Activated CD4-positive, alpha-beta T cell treated with anti-CD3 and anti-CD28 coated beads for 4 hours (primary cell): ENCODE results near the gene SORD.
"Not testable (repeated sequence)": the region's sequence is repeated elsewhere in the genome, so short reads cannot be mapped to it uniquely, and the experiment has no call there.

Experiments
- DNase-seq, 2 donors: peaks; one replicate each; pipeline ENCODE4 v3.0.0-alpha.2; 2020

SORD gene

DNA sequence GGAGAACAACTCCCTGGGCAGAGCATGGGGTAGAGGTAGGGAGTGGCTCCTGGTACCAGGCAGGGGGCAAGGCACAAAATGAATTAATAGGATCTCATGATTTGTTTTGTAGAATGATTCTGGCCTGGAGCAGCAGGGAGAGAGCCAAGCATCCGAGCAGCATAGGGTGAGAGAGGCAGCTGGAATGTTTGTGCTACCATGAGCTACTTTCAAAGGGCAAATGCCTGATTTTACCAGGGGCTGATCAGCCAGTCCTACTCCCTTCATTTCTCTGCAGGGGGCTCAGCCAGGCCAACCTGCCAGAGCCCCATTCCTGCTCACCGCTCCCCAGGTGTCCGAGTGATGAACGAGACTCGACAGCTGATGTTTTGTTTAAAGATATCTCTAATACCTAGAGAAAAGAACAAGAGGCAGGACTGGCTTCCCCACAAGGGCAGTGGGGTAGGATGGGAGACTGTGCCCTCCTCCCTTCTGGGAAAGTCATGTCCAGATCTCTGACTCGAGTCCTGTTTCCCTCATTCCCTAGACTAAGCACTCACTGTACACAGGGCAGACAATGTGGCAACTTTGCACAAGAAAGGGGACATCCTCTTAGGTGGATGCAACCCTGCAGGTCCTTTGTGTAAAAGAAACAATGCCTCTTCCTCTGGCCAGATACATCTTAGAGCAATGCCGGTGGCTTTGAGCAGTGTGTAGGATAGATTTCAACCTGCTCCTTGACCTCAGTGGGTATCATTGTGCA is 78.1 kb downstream of the SORD start:
- DNase-seq = no peak

DNA sequence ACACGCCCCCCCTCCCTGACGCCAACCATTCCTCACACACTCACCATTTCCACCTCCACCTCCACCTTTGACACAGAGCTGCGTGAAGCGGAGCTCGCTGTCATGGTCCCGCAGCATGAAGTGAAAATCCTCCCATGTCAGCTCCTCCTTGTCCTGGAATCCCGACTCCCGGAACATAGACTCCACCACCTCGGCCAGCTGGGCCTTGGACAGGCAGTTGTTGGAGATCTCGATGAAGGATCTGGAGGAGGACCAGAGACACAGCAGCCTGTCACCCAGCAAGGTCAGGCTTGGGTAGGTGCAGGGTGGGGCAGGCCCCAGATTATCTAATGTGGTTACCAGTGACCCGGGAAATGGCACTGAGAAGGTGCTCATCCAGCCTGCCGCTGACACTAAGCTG is 78.8 kb downstream of the SORD start:
- no peak for DNase-seq

DNA sequence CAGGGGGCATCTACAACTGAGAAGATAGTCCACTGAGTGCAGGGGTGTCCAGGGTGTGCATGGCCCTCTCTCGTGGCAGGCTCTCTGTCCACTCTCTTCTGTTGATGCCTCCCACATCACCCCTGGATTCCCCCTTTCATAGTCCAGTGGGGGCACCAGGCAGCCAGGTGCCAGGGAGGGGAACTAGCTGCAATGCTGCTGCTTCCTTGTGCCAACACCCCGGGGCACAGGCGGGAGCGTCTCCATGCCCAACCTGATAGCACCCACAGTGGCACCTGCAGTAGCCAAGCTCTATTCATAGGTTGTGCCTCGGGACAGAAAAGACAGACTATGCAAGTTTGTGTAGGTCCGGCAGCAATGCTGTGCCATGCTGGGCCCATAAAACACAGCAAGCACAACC is 79.2 kb downstream of the SORD start:
- no peak for DNase-seq

DNA sequence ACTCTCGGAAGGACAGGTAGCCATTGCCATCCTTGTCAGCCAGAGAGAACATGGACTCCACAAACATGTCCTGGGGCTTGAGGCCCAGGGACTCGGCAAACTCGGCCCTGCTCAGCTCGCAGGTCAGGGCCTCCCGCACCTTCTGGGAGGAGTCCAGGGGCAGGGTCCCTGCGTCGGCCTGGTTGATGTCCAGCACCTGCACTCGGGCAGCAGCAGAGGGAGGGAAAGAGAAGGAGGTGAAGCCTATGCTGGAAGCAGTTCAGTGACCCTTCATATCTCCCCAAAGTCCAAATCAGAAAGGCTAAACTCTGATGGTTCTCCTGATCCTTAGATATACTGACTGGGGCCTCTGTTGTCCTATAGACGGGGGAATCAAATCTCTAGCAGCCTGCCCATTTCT is 81.2 kb downstream of the SORD start:
- not testable (repeated sequence) for DNase-seq

DNA sequence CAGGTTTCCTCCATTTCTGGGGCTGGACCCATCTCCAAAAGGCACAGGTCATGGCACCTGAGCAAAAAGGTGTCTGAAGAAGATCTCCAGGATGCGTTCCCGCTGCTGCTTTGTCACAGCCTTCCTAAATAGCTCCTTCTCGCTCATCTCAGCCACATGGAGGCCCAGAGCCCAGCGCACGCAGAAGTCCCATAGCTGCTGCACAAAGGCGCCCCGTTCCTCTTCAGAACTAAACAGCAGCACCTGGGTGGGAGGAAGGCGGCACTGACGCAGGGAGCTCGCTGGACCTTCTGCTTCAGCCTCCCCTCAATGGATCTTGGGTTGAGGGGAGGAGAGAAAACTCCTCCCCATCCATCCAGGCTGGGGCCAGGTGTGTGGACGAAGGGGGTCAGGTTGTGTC is 82.6 kb downstream of the SORD start:
- DNase-seq = no peak

DNA sequence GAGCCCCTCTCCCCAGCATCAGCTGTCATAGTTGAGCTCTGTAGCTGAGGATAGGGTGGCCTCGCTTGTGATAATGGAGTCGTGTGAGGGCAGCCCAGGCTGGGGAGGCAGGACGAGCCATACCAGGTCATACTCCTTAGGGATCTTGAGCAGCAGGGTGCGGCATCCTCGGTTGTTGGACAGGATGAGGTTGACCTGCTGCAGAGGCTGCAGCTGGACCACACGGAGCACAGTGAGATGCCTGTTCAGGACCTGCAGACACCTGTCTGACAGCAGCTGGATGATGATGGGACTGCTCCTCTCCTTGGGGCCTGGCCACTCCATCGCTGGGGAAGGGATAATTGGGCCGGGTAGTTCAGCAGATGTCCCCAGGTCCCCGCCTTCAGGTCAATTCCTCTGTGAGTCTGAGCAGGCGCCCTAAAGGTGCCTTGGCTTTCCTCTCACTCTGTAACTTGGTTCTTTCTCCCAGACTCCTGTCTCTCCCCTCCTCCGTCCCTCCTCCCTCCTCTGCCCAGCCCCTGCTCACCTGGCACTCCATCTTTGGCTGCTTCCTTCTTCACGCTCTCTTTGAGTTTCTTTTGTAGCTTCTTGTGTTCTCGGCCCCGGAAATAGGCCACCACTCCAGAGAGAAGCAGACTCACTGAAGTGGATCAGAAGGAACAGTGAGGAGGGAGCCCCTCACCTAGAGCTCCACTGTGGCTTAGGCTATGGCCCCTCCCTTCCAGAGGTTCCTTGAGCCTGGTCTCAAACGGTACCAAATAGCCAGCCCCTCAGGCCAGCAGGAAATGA is 83.2 kb downstream of the SORD start:
- DNase-seq = no peak

DNA sequence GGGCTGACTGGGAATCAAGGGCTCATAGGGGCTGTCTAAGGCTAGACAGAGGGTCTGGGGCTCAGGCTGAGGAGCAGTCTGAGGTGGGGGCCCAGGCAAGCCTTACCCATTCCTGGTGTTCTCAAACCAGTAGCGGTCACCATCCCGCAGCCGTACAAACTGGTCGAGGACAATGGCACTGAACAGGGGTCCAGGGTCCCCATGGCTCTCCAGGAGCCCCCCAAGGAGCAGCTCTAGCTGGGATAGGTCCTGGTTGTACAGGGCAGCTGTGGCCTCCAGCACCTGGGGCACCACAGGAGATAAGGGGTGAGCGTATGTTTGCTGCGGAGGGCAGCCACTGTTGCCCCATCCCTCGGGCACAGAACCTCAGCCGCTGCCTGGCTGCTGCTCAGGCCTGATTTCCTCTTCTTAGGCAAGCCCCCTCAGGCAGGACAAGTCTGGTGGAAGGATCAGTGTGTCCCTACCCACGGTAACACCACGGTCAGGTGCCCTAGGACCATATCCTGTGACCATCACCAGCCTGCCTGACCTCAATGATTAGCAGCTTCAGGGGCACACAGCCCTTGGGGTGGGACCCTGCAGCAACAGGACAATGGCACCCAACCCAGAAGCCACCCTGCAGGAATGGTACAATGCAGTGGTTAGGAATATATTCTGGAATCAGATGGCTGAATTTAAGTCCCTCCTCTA is 85.1 kb downstream of the SORD start:
- DNase-seq = no peak

DNA sequence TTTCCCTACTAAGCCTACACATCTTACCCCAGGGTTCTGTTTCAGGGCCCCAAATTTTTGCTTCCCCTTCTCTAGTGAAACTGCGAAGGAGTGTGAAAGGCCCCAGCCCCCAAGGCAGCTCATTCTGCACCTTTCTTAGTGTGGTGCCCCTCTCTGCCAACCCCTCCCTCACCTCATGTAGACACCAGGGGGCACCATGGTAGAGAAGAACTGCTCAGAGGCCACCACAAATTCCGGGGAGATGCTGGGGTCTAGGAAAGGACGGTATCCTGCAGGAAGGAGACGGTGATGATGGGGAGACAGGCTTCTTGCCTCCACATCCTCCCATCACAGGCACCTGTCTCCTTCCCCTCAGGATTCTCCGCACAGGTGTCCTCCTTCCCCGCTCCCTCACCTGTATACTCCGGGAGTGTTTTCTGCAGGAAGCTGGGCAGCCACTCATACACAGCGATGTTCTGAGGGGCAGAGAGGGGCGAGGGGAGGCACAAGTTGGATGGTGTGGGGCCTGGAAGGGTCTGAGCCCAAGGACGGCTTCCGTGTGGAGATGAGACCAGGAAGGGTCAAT is 87.3 kb downstream of the SORD start:
- DNase-seq = no peak

DNA sequence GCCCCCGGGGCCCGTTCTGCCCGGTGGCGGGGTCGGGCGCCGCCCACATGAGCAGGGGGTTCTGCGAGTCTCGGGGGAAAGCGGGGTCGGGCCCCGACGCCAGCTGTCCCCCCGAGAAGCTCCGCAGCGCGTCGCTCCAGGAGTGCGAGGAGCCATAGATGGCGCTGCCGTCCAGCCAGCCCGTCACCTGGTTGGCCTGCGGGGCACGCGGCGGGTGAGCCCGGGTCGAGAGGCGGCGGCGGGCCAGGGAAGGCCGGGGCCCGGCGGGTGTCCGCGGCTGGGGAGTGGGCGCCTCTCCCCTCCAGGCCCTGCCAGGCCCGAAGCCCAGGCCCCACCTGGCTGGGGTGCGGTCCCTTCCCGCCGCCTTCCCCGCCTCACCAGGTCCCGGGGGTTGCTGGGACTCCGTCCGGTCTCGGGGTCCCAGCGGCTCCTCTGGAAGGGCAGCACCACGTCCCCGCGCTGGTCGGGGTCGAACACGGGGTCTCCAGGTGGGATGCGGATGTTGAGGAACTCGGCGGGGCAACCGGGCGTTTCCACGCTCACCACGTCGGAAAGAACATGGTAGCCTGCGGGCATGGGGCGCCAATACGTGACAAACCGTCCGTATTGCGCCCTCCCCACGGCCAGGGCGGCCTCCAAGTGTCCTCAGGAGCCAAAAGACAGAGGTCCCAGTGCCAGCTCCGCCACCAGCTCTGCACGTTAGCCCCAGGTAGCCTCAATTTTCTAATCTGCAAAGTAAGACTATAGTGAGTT is 88.6 kb downstream of the SORD start:
- DNase-seq = no peak

DNA sequence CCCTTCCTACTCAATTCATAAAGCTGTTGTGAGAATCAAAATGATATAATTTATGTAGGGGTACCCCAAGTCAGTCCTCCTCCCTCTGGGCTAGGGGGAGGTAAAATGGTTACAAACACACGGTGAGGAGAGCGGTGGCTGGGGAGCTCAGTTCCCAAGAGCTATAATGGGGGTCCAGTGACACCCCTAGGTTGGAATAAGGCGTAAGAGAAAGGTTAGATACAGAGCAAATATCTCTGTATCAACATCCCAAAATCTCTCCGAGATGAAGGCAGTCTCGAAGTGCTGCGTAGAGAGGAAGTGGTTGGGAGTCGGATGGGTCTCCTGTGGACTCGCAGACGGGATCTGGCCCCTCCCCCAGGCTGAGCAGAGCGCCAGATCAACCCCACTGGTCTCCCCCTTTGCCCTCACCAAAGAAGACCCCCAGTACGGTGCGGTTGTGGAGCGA is 89.2 kb downstream of the SORD start:
- DNase-seq = no peak

DNA sequence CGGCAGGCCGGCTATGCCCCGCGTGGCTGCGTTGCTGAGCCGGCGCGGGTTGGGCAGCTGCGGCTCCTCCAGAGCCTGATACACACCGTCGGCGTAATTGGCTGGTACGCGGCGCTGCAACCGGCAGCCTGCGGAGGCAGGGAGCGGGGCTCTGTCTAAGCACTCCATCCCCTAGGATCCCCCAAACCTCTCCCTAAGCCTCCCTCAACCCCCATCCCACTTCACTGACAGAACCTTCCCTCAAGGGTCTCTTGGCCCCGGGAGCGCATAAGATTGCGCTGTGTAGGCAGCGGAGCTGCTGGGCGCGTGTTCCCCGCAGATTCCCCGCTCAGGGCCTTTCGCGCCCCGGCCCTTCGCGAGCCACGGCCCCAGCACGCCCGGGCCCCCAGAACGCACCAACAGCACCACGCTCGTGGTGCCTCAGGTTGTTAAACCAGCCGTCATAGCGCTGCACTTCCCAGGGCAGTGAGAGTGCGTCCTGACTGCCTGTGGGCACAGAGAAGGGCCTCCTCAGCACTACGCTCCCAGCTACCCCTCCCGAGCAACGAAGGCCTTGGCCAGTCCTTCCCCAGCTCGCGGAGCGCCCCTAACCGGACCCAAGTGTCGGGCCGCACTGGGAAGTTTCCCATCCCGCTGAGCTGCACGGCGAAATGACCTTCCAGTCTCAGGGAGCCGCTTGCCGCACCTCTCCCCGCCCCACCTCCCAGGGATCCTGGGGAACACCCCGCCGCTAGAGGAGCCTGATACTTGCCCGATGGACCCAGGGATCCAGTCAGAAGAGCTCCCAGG is 89.8 kb downstream of the SORD start:
- no peak for DNase-seq

DNA sequence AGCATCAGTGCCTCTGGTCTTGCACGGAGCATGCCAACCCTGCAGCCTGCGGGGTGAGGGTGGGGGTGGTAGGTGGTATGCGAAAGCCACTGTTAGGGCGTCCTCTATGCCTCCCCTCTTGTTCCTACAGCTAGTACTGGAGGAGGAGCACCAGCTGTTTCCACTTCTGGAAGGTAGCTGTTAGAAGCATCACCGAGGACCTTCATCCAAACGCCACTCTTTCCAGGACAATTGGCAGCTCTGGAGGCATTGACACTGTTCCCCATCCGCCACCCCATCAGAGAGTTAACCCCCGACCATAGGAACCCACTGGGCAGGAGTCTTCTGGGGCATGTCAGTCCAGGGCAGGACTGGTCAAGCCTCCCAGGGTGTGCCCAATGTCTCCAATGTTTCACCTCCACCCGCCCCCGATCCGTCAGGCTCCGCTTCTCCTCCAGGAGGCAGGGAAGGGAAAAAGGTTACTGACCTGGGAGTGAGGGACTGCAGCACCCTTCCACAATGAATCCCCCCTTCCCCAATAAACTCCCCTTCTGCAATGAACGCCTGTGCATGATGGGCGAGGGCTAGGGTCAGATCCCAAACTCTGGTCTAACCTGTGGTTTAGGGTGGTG is 90.5 kb downstream of the SORD start:
- DNase-seq = no peak

DNA sequence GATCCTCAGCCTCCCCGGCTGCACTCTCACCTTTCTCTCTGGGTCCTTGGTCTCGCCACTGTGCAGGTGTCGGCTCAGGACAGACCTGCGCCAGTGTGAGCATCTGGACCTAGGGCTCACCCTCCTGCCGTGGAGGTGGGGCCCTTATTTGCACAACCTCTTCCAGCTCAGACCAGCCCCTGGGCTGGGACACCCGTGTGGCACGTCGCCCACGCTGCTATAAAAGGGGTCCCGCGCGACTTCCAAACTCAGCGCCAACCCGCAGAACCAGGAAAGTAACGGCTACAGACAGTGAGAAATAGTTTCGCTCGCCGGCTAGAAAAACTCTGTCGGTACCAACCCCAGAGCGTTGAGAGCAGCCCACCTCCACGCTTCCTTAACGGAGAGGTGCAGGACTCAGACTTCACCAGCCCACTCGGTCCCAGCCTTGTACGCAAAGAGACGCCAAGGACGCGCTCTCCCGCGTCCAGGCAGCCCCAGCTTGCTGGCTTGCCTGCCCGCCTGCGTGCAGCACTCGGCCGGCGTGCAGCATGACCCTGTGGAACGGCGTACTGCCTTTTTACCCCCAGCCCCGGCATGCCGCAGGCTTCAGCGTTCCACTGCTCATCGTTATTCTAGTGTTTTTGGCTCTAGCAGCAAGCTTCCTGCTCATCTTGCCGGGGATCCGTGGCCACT is 91.2 kb downstream of the SORD start, which contains the start of the genes DUOX2 and DUOXA2:
TSS of gene DUOX2 (minus strand) at position 97 of the 675 bp plus-strand sequence. CDS start 761 bp downstream, outside the sequence.
TSS of gene DUOXA2 (plus strand) at position 251 of the 675 bp plus-strand sequence. CDS start at position 531, 280 bp downstream.
- no peak for DNase-seq

DNA sequence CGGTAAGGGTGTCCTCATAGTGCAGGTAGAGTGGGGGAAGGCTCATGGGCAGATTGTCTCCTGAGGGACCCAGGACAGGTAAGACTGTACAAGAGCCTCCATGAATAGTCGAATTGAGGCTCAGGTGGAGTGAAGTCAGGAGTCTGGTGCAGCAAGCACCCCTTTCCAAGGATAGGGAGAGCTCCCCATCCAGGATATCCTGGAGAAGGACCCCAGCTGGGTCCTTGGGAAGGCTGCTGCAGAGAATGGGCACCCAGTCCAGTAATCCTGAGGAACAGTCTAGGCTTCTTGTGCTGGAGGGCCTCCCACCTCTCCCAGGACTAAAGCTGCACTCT is 91.7 kb downstream of the SORD start:
- no peak for DNase-seq

DNA sequence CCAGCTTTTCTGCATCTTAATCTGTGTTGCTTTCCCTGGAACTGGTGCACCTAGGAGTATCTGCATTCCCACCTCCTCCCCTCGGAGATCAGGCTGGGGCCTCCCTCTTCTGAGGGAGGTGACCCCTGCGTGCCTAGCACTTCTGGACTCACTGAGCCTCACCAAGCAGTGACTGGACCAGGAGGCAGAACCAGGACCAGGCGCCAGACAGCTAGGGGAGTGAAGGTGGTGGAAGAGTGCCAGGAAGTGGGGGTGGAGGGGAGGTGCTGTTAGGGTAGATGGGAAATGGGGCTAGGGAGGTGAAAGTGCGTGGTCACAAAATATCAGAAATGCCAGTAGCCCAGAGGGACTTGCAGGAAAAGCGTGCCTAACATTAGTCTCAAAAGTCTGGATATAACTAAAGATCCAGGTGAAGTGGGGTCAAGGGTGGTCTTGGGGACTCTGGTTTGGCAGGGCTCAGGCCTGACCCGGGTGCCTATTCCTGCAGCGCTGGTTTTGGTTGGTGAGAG is 92.4 kb downstream of the SORD start:
- no peak for DNase-seq

DNA sequence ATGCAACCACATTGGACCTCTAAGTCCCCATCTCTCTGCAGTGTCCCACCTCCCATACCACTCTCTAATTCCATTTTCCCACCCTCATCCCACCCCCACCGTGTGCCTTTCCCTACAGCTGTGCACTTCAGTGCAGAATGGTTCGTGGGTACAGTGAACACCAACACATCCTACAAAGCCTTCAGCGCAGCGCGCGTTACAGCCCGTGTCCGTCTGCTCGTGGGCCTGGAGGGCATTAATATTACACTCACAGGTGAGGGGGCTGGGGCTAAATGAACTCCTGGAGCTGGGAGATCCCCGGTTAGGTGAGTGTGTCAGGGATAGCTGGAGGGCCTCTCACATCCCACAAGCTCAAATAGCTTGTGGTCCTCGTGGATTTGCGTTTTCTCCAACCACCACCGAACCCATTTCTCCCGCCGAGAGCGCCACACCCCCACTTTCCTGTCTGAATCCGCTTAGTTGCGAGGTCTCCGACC is 93.0 kb downstream of the SORD start:
- DNase-seq = no peak

DNA sequence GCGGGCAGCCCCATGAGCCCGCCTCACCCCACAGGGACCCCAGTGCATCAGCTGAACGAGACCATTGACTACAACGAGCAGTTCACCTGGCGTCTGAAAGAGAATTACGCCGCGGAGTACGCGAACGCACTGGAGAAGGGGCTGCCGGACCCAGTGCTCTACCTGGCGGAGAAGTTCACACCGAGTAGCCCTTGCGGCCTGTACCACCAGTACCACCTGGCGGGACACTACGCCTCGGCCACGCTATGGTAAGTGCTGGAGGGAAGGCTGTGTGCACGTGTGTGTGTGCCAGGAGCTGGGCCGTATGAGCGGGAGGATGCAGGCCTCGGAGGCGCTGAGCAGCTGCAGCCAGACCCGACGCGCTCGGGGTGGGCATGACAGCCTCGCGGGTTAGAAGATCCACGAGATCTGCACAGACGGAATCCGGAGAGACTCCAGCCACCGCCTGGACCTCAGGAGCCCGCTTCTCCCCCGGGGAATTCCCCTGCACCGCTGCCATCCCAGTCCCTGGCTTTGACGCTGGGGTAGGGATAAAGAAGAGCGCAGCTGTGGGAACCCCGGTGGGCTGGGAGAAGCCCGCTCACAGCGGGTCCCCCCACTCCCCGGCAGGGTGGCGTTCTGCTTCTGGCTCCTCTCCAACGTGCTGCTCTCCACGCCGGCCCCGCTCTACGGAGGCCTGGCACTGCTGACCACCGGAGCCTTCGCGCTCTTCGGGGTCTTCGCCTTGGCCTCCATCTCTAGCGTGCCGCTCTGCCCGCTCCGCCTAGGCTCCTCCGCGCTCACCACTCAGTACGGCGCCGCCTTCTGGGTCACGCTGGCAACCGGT is 93.7 kb downstream of the SORD start:
- no peak for DNase-seq

DNA sequence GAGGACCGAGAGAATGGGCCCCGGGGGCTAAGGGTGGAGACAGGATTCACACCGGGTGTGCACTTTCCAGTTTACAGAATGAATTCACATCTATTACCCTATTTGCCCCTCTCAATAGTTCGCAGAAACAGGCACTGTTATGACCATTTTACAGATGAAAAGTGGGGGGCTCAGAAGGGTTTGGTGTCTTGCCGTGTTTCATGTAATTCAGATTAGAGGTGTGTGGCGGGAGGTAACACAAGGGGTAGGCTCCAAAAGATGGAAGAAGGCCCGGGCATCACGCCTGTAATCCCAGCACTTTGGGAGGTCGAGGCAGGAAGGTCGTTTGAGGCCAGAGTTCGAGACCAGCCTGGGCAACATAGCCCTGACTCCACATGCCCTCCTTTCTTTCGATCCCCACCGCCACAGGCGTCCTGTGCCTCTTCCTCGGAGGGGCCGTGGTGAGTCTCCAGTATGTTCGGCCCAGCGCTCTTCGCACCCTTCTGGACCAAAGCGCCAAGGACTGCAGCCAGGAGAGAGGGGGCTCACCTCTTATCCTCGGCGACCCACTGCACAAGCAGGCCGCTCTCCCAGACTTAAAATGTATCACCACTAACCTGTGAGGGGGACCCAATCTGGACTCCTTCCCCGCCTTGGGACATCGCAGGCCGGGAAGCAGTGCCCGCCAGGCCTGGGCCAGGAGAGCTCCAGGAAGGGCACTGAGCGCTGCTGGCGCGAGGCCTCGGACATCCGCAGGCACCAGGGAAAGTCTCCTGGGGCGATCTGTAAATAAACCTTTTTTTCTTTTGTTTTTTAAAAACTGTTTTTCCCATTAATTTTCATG is 94.5 kb downstream of the SORD start:
- no peak for DNase-seq
